Measurements from ENCODE around the gene SH3RF3. TPM values are rescaled to one million over a fixed set of nuclear protein-coding genes. Genes with fewer than 3 reads are reported as not detected.

Gene SH3RF3
- total RNA-seq, 1 experiment from 2014 or later: not detected

GRCh38 chr2:109195193-109196045, 66.4 kb downstream of the SH3RF3 start:
- H3K9me3 ChIP-seq (ENCODE audit: control insufficient read depth in 1 of 2, insufficient read depth in 1 of 2, low read depth in 1 of 2, low read length in 2 of 2): no peaks in the 10 kb centered on the region
- no peaks in the 10 kb centered on the region for H3K36me3 ChIP-seq (ENCODE audit: control insufficient read depth in 1 of 2, insufficient read depth in 2 of 2, low read length in 2 of 2)
- no peak overlapping the region for H3K9ac ChIP-seq (ENCODE audit: low read length)
- POLR2A ChIA-PET: no interaction called here
- H3K4me2 ChIP-seq (ENCODE audit: low read length): no peak overlapping the region
- no peaks in the 10 kb centered on the region for H4K20me1 ChIP-seq (ENCODE audit: insufficient read depth)
- DNase-seq (ENCODE audit: low read depth, low spot score) (no peak), ATAC-seq (no peak)
- peaks cover 13% of the 10 kb centered on the region; the same call in 1 of the 2 replicates for H3K27me3 ChIP-seq (ENCODE audit: insufficient read depth, low read length)
- no peaks in the 10 kb centered on the region for H3K79me2 ChIP-seq (ENCODE audit: insufficient read depth, low read length)
- intact Hi-C loops (cut with micrococcal nuclease): no loop called here
- H3K4me1 ChIP-seq (ENCODE audit: control insufficient read depth in 1 of 2, insufficient read depth in 2 of 2, low read length in 2 of 2): no peaks in the 10 kb centered on the region
- no peak for TF ChIP-seq JUND (IDR thresholded peaks at IDR 0.05)
- TF ChIP-seq CEBPB (IDR thresholded peaks at IDR 0.05; ENCODE audit: low read depth): no peak
- no peak for TF ChIP-seq EZH2 (IDR thresholded peaks at IDR 0.05)
- TF ChIP-seq ZNF274 (IDR thresholded peaks at IDR 0.05; ENCODE audit: low read depth, low read length): no peak
- CTCF ChIA-PET: no interaction called here
- RAD21 ChIA-PET (ENCODE audit: low non-redundant PET in 1 of 2, low total read pairs in 2 of 2, uncharacterized antibody in 2 of 2, unreplicated experiment in 2 of 2): no interaction called here
- no peak overlapping the region for H2AFZ ChIP-seq (ENCODE audit: low read depth, low read length, poor library complexity, severe bottlenecking)
- no peak overlapping the region for H3K27ac ChIP-seq (ENCODE audit: low read depth, low read length)
- BruUV-seq (replicated peaks): no TSS peak
- H3K9me2 ChIP-seq (ENCODE audit: insufficient read depth): no peaks in the 10 kb centered on the region
- H3K4me3 ChIP-seq (replicated peaks in 1 of 2; ENCODE audit: low read depth in 1 of 2, low read length in 2 of 2): no peak overlapping the region

GRCh38 chr2:109196081-109196875, 67.3 kb downstream of the SH3RF3 start:
- no peaks in the 10 kb centered on the region for H3K36me3 ChIP-seq (ENCODE audit: control insufficient read depth in 1 of 2, insufficient read depth in 2 of 2, low read length in 2 of 2)
- H3K27me3 ChIP-seq (ENCODE audit: insufficient read depth, low read length): peaks cover 13% of the 10 kb centered on the region; the same call in 1 of the 2 replicates
- ChIA-PET CTCF (no interaction called here), RAD21 (ENCODE audit: low non-redundant PET in 1 of 2, low total read pairs in 2 of 2, uncharacterized antibody in 2 of 2, unreplicated experiment in 2 of 2) (no interaction called here), POLR2A (no interaction called here)
- H3K4me1 ChIP-seq (ENCODE audit: control insufficient read depth in 1 of 2, insufficient read depth in 2 of 2, low read length in 2 of 2): no peaks in the 10 kb centered on the region
- BruUV-seq (replicated peaks): no TSS peak
- no peak overlapping the region for H2AFZ ChIP-seq (ENCODE audit: low read depth, low read length, poor library complexity, severe bottlenecking)
- DNase-seq (ENCODE audit: low read depth, low spot score): no peak
- no peak overlapping the region for H3K9ac ChIP-seq (ENCODE audit: low read length)
- intact Hi-C loops (cut with micrococcal nuclease): no loop called here
- no peak overlapping the region for H3K27ac ChIP-seq (ENCODE audit: low read depth, low read length)
- H3K9me2 ChIP-seq (ENCODE audit: insufficient read depth): no peaks in the 10 kb centered on the region
- no peak for TF ChIP-seq RAD21 (IDR thresholded peaks at IDR 0.05; ENCODE audit: low read depth)
- no peak for TF ChIP-seq SP1 (IDR thresholded peaks at IDR 0.05; ENCODE audit: low read depth)
- H3K9me3 ChIP-seq (ENCODE audit: control insufficient read depth in 1 of 2, insufficient read depth in 1 of 2, low read depth in 1 of 2, low read length in 2 of 2): no peaks in the 10 kb centered on the region
- no peak overlapping the region for H3K4me3 ChIP-seq (replicated peaks in 1 of 2; ENCODE audit: low read depth in 1 of 2, low read length in 2 of 2)
- no peak for ATAC-seq
- H3K4me2 ChIP-seq (ENCODE audit: low read length): no peak overlapping the region
- no peaks in the 10 kb centered on the region for H3K79me2 ChIP-seq (ENCODE audit: insufficient read depth, low read length)
- no peaks in the 10 kb centered on the region for H4K20me1 ChIP-seq (ENCODE audit: insufficient read depth)

Data from HCT116 (cell line).